ENCODE measurements around the gene MINDY1.
A peak's percentile ranks its signal among the peaks of the same experiment; 100 is the strongest.

MINDY1 gene, protein sequence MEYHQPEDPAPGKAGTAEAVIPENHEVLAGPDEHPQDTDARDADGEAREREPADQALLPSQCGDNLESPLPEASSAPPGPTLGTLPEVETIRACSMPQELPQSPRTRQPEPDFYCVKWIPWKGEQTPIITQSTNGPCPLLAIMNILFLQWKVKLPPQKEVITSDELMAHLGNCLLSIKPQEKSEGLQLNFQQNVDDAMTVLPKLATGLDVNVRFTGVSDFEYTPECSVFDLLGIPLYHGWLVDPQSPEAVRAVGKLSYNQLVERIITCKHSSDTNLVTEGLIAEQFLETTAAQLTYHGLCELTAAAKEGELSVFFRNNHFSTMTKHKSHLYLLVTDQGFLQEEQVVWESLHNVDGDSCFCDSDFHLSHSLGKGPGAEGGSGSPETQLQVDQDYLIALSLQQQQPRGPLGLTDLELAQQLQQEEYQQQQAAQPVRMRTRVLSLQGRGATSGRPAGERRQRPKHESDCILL

GRCh38 chr1:151006327-151007052 is at the start of gene MINDY1:
Gene MINDY1 (minus strand): TSS chr1:151006902. CDS start chr1:151002617, 4,285 bp downstream.
- DNase-seq = peak; percentile 13

GRCh38 chr1:151056149-151056548 is 49.4 kb upstream of the MINDY1 start:
- no peak for DNase-seq

DNA sequence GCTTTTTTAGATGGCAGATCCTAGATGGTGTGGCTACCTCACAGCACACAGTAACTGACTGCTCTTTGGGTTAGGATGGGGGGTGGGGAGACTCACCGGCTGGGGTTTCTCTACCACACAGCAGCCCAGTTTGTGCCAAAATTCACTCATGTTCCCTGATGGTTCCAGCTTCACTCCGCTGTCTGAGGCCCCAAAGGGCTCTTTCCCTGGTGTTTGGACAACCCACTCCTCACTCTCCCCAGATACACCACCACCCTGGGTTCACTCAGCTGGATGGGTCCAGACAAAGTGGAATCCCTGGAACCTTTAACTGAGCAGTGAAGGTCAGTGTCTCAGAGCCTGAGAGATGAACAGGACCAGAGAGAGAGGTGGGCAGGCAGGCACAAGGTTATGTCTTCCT is 48.9 kb upstream of the MINDY1 start:
- DNase-seq = no peak

DNA sequence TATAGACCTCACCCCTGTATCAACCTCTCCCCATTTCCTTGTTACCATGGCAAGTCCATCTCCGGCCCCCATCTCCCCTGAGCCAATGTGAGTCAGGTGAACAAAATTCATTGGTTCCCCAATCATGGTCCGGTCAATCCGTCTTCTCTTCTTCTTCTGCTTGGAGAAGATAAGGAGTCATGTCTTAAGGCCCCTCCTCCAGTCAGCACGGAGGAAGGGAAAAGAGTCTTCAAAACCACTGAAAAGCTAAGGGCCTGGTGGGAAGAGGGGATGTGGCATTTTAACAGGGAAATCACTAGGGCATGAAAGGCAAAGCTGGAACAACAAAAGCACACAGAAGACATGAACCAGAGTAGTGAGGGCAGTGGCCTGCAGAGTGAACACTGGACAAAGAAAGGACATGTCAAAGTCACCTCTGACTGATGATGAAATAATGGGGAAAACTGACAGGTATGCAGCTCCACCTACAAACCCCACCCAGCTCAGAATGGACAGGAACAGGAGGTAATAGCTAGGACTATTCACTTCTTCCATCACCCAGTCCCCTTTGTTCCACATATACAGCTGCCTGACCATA is 48.4 kb upstream of the MINDY1 start:
- no peak for DNase-seq

DNA sequence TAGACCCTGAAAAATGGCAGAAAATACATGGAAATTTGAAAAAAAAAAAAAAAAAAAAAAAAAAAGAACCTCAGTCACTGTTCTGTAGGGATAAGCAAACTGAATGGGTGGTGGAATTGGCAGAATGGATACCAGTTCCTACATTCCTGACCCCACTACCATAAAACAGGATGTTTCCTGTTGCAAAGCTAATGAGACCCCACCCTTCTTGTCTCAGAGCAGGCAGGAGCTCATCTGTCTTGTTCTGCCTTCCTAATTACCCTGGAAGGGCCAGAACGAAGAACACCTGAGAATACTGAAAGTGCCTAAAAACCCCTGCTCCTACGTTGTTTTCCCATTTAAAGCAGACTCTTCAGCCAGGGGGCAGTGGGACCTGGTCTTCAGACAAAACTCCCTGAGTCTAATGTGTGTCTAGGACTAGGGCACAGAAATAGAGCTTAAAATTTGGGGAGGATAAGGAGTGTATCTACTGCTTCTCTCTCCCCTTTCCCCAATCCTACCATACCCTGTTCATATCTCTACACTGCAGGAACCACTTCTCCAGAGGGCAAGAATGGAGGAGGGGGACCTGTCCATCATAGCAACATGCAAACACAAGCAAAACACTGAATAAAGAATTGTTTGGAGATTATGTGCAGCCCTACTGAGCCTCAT is 44.8 kb upstream of the MINDY1 start:
- DNase-seq = no peak

DNA sequence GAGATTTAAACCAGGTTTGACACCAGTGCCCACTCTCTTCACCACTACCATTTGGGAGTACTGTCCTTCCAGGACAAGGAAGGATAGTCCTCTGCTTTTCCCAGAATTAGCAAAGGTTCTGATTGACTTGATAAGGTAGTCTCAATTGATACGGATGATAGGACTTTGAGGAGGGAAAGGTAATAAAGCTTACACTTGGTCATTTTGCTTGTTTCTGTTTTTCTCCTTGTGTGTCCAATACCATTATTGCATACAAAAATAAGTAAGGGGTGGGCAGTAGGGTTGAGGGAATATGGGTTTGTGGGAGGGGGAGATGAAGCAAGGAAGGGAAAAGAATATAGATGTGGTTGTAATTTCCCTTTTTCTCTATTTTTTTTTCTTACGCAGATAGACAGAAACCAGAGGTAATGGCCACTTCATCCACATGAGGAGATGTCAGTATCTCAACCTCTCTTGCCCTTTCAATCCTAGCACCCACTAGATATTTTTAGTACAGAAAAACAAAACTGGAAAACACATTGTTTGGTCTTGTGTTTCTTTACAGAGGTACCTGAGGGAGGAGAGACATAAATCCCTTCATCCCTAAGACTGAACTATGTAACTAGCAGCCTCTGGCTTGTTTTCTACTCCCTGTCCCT is 43.5 kb upstream of the MINDY1 start:
- no peak for DNase-seq

DNA sequence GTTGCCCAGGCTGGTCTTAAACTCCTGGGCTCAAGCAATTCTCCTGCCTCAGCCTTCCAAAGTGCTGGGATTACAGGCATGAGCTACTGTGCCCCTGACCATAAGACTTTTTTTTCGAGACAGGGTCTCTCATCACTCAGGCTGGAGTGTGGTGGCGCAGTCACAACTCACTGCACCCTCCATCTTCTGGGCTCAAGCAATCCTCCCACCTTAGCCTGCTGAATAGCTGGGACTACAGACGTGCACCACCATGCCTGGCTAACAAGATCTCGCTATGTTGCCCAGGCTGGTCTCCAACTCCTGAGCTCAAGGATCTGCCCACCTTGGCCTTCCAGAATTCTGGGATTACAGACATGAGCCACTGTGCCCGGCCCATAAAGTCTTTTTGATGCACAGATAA is 42.8 kb upstream of the MINDY1 start:
- DNase-seq = no peak

- no peak for DNase-seq
Measured at GRCh38 chr1:151048645-151049032, 41.9 kb upstream of the MINDY1 start.

DNA sequence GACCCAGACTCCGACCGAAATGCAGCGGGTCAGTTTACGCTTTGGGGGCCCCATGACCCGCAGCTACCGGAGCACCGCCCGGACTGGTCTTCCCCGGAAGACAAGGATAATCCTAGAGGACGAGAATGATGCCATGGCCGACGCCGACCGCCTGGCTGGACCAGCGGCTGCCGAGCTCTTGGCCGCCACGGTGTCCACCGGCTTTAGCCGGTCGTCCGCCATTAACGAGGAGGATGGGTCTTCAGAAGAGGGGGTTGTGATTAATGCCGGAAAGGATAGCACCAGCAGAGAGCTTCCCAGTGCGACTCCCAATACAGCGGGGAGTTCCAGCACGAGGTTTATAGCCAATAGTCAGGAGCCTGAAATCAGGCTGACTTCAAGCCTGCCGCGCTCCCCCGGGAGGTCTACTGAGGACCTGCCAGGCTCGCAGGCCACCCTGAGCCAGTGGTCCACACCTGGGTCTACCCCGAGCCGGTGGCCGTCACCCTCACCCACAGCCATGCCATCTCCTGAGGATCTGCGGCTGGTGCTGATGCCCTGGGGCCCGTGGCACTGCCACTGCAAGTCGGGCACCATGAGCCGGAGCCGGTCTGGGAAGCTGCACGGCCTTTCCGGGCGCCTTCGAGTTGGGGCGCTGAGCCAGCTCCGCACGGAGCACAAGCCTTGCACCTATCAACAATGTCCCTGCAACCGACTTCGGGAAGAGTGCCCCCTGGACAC is 41.4 kb upstream of the MINDY1 start:
- peak; percentile 52 for DNase-seq

GRCh38 chr1:151047591-151047924 is 40.9 kb upstream of the MINDY1 start, which contains the start of gene C1orf56:
Gene C1orf56 (plus strand): TSS chr1:151047751. CDS start chr1:151047848, 97 bp downstream.
- peak; percentile 53 for DNase-seq

- no peak for DNase-seq
Measured at GRCh38 chr1:151043163-151043562, 36.5 kb upstream of the MINDY1 start.

- DNase-seq = no peak
Measured at GRCh38 chr1:151039521-151039920, 32.8 kb upstream of the MINDY1 start.

GRCh38 chr1:151037032-151037431 is 30.3 kb upstream of the MINDY1 start:
- no peak for DNase-seq

GRCh38 chr1:151036356-151036755 is 29.7 kb upstream of the MINDY1 start, which contains the start of gene BNIPL:
Gene BNIPL (plus strand): TSS chr1:151036586. CDS start chr1:151036726, 140 bp downstream.
- DNase-seq = no peak

DNA sequence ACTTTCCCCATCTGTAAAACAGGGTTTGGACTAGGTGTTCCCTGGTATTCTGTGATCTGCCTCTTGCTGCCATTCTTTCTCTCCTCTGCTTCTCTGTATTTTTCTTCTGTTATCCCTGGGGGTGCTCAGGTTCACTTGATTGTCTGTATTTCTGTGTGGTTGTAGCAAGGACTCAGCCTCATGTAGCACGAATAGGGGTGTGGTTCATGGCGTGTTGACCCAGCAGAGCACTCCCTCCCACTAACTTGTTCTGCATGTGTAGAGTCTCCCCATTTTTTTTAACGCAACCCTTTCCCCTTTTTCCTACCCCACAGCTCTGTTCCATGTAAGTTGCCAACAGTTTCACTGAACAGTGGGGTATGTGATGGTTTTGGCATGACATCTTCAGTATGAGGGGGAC is 28.5 kb upstream of the MINDY1 start:
- no peak for DNase-seq

DNA sequence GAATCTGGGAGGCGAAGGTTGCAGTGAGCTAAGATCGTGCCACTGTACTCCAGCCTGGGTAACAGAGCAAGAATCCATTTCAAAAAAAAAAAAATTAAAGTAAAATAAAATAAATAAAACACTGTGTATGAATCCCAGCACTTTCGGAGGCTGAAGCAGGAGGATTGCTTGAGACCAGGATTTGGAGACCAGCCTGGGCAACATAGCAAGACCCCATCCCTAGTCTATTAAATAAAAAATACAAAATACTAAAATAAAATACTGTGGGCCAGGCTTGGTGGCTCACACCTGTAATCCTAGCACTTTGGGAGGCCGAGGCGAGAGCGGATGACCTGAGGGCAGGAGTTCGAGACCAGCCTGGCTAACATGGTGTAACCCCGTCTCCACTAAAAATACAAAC is 25.5 kb upstream of the MINDY1 start:
- DNase-seq = no peak

DNA sequence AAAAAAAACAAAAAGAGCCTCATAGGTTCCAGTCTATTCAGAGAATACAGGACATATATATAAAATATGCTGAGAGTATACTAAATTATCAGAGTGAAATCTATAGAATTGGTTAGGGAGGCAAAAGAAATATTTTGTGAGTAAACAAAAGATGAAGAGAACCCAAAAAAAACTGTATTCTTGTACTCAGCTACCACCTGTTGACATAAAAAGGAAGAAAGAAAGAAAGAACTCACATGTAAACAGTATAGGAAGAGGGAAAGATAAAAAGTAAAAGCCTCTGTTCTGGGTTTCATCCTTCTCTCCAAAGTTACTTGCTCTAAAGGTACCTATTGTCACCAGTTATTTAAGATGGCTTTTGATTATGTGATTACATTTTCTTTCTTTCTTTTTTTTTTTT is 19.8 kb upstream of the MINDY1 start:
- no peak for DNase-seq

DNA sequence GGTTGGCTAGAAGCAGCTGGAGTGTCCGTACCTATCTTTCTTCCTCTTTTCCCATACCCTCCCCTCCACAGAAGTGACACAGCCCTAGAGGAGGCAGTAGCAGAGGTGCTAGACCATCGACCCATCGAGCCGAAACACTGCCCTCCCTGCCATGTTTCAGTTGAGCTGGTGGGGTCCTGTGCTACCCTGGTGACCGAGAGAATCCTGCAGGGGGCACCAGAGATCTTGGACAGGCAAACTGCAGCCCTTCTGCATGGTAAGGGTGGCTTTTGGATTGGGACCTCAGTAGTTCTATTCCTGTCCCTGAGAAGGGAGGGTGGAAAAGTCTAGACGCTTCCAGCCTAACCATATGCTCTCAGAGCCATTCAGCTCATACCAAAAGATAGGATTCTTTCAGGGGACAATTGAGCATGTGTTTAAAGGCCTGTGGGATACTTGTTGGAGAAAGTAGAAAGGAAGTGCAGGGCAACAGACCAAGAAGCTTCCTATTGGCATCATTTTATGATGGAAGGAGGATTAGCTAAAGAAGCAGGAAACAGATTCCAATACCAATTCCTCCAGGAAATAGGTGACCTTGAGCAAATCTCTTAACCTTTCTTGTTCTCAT is 17.9 kb upstream of the MINDY1 start:
- peak; percentile 89 for DNase-seq

DNA sequence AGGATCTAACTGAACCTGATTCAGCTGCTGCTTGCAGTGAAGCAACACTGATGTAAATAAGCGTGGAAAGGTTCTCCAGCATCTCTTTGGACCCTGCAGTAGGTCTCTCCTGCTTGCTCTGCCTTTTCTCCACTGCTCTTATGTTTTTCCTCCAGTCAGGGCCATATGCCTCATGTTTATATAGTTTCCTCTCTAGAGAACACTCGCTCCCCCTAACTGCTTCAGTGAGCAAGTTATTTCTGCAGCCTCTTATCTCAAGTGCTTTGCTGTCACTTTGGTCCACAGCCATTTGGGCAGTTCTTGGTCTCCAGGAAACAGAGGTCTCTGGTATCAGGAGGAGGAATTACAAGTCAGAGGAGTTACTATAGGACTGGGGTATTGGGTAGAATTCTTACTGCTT is 6.8 kb upstream of the MINDY1 start:
- no peak for DNase-seq

- DNase-seq = no peak
Measured at GRCh38 chr1:151012684-151013471, 6.2 kb upstream of the MINDY1 start.
